IPS-NIHi7 (cell line): ENCODE results near the gene TBC1D9B.

ENCODE experiments used
- DNase-seq: peaks from one replicate; pipeline ENCODE4 v3.0.0; 2012; ENCODE audit warnings: mixed read lengths; ENCODE audit errors: extremely low spot score

Gene TBC1D9B

DNA sequence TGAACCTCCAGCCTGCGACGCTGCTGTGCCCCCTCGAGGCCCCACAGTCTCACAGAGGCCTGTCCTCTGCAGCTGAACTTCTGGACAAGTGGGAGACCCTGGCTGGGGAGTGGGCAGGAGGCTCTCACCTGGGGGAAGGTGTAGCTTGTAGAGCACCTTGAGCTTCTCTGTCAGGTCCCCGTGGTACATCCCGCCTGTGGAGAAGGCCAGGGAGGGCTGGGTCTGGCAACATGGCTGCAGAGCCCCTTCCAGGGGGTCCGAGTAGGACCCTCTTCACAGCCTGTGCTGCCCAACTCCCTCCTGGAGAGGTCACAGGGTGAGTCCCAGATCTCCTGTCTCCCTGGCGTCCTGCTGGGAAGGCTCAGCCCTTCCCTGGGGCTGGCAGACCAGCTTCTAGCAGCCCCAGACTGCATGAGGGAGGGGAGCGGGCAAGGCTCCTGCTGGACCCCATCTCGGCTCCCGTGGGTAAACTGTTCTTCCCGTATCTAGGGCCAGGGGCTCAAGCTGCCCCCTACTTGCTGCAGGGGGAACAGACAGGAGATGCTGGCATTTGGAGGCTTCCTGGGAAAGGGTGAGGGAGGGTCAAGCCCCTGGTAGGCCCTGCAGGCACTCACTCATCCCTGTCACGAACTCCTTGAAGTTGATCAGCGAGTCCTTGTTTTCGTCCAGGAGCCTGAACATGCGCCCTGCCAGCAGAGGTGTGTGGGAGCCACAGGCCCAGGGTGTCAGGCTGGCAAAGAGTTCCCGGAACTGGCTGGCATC lies 37.9 kb downstream of the TBC1D9B start:
- DNase-seq = no peak

DNA sequence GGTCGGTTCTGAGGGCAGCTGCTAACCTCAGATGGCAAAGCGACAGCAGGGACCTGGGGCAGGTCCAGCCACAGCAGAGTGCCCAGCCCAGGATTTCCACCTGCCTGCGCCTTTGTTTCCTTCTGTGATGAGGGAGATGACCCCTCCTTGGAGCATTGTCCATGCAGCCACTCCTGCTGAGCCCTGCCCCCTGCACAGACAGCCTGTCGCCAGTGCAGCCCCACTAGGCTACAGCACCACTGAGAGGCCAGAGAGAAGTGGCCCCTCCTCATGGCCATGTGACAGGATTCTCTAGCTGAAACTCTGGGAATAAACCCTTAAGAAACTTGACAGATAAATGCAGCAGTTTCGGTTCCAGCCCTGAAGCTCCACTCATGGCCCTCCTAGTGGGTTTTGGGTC lies 38.6 kb downstream of the TBC1D9B start:
- DNase-seq = no peak

DNA sequence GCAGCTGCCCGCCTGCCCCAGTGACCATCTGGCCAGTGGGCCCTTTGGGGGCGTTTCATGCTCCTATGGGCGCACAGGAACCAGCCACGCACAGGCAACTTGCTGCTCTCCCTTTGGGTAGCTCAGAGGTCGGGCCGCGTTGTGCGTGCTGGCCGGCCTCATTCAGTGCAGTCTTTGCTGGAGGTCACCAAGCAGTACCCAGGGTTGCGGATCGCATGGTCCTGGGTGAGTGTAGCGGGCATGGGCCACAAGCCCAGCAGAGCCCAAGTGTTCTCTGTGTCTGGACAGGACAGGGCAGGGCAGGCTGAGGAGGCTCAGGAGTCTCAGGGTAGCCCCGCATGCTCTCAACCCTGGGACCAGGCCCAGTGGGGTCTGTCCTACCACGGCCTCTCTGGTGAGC lies 39.2 kb downstream of the TBC1D9B start:
- DNase-seq = no peak

DNA sequence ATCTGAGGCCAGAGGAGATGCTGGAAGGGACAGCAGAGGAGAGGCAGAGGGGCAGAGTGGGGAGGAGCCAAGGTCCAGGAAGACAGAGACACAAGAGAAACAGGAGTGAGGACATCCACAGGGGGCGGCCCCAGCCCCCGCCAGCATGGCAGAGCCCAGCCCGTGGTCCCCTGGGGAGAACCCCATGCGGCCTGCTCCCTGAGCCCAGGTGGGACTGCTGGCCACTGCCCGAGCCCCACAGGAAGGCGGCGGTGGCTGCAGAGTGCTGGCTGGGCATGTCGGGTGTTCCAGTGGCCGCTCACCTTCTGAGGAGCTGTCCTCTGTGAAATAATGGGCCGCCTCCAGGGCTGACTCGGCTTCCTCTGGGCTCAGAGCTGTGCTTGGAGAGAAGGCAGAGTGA lies 40.2 kb downstream of the TBC1D9B start:
- no peak for DNase-seq

DNA sequence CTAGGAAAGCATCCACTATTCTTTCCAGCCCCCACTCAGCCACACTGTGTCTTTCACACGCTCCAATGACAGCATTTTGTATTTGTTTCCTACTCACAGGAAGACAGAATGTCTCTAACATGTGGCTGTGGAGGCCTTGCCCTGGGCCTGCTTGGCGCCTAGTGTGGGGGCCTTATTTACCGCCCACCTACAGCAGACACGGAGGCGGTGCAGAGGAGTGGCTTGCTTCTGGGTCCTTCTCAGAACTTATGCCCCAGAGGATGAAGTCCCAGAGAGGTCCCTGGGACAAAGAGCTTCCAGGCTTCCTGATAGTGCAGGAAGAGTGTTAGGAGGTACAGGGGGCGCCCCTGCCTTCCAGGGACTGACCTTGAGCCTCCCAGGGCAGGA lies 40.6 kb downstream of the TBC1D9B start:
- no peak for DNase-seq

DNA sequence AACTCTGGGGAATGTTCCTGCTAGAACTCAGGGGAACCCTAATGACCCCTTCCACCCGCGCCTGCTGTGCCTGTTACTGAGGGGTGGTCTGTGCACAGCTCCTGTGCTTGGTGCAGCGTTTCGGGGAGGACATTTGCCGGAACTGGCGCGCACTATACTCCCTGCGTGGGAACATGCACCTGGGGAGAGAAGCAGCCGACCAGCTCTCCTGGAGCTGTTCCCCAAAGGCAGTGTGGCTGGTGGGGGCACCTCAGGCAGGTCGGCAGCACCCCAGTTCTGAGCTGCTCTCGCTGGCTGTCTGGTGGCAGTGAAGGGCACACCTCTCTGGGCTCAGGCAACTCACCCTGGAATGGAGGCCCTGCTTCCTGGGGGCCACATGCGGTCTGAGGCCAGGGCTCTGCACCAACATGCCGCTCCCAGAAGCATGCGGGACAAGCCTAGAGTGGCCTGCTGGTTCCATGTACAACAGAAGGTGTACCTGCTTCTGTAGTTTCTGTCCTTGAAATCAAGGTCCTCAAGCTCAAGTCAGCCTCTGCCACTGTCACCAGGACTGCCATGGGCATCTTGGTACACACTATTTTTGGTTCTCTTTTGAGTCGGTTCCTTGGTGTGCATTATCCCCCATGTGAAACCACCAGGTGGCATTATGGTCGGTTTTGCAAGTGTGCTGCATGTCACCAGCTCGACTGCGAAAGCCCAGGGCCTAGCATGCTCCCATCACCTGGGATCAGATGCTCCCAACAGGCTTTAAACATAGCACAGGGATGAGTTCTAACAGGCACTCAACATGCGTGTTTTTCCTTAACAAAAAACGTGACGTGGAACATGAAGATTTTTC lies 41.2 kb downstream of the TBC1D9B start:
- no peak for DNase-seq

DNA sequence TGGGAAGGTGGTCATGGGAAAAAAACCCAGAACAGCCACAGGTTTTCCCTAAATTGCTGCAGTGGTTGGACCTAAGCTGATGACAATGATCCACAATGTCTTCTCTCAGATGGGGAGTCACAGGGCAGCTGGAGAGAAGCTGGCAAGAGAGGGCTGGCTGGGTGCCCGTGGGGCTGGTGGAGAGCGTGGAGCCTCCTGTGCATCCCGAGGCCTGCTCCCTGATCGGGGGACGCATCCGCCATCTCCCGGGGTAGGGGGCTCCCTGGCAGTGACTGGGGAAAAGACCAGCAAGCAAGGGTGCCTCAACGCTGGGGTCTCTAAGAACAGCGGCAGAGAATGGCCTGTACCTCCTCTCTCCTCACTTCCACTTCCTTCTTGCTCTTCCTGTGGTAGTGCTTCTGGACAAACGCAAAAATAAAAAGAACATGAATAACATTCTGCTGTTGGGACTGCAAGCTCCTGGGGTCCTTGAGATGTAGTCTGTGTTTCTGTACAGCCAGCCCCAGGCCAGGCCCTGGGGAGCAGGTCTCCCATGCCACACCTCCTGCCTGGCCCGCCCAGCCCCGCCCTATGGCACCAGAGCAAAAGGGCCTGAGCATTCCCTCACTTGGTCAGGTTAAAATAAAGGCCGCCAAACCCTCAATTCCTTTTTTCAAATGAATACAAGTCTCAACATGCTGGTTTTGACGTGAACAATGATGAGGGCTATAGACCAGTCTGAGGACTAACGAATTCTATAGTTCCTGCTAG lies 42.0 kb downstream of the TBC1D9B start:
- no peak for DNase-seq

DNA sequence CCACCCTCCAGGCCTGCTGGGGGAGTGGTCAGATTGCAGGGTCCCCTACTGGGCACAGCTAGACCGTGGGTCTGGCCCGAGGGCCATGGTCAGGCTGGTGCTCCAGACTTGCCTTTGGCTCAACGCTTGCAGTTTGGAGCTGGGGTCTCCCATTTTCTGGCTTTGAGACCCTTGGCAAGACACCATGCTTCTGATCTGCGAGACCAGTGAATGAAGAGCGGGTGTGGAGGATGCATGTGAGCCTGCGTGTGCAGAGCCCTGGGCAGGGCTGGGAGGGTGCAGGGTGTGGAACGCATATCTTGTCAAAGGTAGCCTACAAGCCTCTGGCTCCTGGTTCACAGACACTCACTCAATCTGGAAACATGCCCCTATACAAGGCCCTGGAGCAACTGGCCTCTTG lies 43.0 kb downstream of the TBC1D9B start:
- DNase-seq = no peak

DNA sequence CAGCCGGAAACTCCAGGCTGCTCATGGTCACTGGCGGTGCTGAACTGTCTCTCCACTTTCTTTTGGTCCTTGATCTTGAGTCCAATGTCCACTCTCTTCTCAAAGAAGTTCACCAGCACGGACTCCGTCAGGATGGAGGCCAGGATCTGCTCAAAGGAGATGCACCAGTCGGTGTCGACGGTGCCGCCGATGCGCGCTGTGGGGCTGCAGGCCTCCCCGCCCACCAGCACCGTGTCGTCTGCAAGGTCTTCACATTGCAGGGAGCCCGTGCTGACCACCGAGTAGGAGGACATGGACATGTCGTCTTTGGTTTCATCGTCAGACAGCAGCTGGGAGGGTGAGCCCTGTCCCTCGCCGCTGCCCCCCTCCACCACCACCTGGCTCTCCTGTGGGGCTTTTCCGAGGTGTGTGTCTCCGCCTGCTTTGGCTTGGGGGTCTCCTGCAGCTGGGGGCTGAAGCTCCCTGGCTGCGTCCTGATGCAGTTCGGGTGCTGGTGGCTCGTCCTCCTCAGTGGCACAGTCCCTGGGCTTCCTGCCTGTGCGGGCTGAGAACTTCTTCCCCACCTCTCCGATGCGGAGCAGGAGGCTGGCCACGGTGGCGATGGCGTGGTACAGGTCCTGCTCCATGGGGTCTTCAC lies 44.1 kb downstream of the TBC1D9B start:
- no peak for DNase-seq

DNA sequence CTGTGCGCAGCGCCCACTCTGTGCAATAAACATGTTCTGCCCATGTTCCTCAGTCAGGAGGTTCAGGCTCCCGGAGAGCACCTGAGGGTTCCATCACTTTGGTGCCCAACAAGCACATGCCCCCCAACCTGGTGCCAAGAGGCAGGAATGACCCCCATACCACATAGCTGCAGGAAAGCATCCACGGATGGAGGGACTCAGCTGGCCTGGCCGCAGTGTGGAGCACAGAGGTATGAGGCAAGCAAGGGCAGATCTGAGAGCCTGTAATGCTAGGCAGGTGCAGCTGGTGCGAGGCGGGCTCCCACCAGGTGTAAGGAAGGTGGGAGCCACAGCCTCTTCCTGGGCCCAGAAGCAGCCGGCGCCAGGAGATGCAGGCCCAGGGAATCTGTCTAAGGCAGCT lies 44.8 kb downstream of the TBC1D9B start:
- DNase-seq = no peak

DNA sequence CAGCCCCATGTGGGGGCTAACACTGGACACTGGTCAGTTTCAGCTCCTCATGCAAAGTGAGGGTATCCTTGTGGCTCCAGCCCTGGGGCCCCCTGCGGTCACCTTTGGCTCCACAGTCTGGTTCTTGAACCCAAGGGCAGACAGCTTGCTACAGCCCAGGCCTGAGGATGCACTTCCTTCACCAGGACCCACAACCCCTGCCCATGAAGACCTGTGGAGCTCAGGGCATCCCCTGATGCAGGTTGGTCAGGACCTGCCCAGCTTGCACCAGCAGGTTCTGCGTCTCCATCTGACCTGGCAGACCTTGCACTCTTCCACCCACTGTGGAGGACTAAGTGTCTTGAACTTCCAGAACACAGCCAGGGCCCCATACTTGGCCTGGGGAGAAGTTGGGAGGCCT lies 45.4 kb downstream of the TBC1D9B start:
- DNase-seq = no peak

DNA sequence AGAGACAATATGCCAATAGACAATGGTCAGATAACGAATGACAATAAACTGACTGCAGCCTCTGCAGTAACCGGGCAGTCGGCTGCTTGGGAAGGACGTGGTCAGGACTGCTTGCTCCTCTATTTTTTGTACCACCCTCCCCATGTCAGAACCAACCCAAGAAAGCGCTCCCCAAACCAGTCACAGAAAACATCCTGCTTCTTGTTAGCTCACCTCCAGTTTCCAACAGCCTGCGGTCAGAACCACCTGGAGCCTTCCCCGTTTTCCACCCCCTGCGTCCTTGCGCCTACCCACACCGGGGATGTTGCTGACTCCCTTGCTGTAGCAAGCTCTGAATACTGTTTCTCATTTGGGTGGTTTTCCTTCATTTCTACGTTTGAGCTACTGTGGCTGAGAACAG lies 47.4 kb downstream of the TBC1D9B start:
- DNase-seq = no peak

DNA sequence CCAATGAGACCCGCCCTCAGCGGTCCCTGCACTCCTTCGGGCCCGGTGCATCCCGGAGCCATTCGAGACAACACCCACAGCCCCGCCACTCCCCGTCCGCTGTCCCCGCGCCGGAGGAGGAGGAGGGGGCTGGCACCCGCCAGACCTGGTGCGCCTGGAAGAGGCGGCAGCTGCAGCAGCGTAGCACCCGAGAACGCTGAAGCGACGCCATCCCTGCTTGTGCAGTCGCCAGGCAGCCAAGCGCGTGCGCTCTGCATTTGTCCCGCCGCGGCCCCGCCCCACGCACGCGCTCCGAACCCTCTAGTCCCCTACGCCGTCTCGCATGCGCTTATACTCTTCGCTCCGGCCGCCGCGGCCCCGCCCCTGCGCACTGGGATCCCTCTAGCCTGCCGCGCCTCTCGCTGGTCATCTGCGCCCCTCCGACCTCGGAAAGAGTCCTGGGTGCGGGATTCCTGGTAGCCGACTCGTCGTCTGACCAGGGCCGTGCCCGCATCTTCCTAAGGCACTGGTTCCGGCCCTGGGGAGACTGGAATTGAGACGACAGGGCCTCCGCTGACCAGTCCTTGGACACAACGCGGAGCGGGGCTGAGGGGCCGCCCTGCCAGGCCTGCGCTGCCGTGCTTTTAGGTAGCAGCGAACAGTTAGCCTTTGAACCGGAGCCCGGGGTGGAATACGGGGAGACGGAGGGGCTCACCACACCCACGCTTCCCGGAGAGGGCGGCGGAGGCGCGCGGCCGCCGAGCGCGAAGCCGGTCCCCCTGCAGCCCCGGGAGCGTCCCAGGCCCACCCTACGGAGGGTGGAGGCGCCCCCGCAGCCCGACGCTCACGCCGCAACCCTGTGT lies 48.9 kb downstream of the TBC1D9B start, which contains the start of gene MRNIP:
MRNIP (minus strand) TSS at position 232 of the 842 bp plus-strand sequence; CDS start at position 211, 21 bp downstream.
- DNase-seq = peak; percentile 94

DNA sequence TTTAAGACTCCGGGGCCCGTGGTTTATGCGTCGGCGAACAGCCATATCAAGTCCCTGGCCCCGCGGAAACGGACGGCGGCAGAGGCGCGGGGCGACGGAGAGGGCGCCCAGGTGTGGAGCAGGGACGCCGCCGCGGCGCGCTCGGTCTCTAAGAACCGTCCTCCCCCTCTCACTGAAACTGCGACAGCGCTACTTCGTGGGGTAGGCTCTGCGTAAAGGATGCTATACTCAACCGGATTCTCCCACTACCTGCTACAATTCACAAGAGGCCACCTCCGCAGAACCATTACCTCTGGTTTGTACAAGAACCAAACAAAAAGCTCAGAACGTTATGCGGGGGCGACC lies 49.5 kb downstream of the TBC1D9B start:
- peak; percentile 55 for DNase-seq

DNA sequence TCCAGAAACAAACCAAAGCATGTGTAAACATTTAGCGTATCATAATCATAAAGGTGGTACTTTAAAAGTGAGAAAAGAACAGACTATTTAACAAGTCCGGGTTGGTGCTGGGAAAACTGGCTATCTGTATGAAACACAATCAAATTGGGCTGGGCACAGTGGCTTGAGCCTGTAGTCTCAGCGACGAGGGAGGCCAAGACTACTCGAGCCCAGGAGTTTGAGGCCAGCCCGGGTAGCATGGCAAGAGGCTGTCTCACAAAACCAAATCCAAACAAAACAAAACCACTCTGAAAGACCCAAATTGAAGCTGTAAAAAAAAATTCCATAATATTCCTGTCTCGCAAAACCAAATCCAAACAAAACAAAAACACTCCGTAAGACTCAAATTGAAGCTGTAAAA lies 53.3 kb downstream of the TBC1D9B start:
- DNase-seq = no peak

DNA sequence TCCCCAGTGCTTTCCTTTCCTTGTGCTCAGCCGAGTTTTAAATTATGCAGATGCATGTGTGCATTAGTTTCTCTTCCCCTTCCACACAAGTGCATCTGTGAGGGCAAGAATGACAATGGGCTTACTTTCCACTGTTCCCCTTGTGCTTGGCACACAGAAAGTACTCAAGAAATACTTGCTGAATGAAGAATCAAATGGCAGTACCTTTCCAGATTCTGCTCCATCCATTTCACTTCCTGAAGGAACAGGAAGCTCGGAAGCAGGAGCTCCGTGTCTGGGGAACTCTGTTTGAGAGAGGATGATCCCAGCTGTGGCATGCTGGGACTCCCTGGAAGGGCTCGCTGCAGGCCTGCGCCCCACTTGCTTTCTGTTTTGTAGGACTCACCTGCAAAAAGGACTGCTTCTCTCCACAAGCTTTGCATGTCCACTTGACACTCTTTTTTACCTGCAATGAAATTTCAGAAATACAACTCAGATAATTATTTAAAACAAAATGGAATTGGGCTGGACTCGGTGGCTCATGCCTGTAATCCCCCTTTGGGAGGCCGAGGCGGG lies 54.6 kb downstream of the TBC1D9B start:
- no peak for DNase-seq

DNA sequence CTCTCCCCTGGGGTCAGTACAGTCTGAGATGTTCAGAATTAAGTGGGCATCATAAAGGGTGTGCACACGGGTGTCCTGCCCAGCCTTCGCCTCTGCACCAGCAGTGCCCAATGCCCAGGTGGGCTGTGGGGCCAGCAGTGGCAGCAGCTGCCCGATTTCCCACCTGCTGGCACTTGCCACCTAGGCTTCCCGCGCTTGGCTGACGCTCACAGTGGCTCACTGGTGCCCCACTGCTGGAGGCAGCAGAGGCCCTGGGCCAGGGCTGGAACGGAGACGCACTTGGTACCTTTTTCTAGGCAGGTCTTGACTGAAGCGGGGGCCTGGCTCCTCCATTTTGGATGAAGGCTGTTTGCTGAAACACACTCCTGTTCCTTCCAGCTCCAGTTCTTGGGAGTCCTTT lies 66.1 kb downstream of the TBC1D9B start:
- DNase-seq = no peak

DNA sequence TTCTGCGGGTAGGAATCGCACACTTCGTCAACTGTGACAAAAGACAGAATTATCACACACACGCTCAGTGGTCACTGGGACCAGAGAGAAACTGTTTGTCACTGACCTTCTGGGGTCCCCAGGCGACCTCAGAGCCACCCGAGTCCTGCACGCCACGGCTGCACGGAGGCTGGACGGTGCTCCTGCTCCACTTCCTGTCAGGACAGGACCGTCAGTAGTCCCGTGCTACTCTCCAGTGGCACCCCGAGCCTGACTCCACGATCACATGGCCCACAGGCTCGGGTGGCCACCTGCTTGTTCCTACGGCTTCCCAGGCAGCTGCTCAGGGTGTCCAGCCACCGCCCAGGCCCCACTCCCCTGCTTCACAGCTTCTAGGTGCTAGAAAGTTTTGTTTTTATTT lies 66.9 kb downstream of the TBC1D9B start:
- DNase-seq = no peak

DNA sequence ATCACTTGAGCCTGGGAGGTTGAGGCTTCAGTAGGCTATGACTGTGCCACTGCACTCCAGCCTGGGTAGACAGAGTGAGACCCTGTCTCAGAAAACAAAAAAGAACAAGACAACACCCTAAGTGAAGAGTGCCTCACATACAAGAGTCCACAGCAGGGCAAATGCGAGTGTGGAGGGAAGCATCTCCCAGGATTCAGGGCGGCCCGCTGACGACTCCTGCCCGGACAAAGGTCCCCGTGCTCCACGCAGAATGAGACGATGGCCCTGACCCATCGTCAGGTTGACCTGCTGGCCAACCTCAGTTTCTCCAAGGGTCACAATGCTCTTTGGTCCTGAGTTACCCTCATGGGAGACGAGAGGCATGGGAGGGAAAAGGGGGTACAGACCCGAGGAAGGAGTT lies 67.4 kb downstream of the TBC1D9B start:
- no peak for DNase-seq

DNA sequence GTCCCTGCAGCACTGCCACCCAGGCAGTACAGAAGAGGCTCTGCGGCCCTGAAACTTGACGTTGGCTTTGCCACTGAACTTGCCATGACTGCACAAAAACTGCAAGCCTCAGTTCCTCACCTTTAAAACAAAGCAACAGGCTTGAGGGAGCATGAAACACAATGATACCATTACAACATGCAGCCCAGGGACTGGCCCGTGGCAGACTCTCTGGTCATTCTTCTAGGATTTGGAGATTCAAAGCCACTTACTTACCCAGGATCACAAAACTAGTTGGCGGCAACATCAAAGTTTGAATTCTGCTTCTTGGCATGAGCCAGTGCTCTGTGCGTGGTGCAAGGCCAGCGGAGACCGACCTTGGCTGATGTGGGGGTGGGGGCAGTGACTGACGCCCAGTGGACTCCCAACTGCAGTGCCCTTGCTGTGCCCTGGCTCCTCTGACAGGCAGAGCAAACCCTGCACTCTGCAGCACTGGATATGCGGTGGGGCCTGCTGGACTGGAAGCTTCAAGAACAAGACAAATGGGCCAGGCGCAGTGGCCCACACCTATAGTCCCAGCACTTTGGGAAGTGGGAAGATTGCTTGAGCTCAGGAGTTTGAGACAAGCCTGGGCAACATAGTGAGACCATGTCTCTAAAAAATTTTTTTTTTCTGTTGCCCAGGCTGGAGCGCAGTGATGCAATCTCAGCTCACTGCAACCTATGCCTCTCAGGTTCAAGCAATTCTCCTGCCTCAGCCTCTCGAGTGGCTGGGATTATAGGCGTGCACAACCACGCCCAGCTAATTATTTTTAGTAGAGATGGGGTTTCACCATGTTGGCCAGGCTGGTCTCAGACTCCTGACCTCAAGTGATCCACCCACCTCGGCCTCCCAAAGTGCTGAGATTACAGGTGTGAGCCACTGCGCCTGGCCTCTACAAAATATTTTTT lies 68.1 kb downstream of the TBC1D9B start:
- no peak for DNase-seq
